Germinal center (tissue), 1 donor: ENCODE results near the gene MAD1L1.
A peak's percentile ranks its signal among the peaks of the same experiment; 100 is the strongest.

Source experiments
- DNase-seq: peaks from one replicate; pipeline ENCODE4 v3.0.0; 2012; ENCODE audit warnings: mixed read lengths, low spot score

The MAD1L1 gene

DNA sequence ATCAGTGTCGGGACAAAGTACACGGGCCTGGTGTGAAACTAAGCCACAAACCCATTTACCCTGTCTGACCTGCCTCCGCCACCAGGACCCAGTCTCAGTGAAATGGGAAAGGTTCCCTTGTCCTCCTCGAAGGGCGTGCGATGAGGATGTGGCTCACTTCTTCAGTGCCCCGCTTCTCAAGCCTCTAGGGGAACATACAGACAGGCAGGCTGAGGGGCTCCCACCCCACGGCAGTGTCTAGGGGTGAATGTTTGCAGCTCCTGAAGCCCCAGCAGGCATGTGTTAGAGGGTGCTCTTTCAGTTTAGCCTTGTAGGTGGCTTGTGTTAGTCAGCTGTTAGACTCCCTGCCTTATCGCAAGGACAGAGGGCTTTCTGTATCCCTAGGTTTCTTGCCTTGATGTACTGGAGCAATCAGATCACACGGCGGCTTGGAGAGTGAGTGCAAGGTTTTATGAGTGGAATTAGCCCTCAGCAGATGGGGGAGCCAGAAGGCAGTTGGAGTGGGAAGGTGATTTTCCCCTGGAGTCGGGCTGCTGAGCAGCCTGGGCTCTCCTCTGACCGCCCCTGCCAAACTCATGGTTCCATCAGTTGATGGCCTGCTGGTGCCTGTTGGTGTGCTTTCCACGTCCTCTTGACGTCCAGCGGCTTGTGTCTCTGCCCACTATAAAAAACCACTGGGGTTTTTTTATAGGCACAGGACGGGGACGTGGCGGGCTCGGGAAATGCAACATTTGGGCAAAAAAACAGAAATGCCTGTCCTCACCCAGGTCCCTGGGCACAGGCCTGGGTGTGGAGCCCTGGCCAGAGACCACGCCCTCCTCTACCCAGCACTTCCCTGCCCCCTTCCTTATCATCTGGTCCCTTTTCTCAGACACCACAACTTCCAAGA is 10.0 kb upstream of the MAD1L1 start:
- DNase-seq = peak; percentile 44

DNA sequence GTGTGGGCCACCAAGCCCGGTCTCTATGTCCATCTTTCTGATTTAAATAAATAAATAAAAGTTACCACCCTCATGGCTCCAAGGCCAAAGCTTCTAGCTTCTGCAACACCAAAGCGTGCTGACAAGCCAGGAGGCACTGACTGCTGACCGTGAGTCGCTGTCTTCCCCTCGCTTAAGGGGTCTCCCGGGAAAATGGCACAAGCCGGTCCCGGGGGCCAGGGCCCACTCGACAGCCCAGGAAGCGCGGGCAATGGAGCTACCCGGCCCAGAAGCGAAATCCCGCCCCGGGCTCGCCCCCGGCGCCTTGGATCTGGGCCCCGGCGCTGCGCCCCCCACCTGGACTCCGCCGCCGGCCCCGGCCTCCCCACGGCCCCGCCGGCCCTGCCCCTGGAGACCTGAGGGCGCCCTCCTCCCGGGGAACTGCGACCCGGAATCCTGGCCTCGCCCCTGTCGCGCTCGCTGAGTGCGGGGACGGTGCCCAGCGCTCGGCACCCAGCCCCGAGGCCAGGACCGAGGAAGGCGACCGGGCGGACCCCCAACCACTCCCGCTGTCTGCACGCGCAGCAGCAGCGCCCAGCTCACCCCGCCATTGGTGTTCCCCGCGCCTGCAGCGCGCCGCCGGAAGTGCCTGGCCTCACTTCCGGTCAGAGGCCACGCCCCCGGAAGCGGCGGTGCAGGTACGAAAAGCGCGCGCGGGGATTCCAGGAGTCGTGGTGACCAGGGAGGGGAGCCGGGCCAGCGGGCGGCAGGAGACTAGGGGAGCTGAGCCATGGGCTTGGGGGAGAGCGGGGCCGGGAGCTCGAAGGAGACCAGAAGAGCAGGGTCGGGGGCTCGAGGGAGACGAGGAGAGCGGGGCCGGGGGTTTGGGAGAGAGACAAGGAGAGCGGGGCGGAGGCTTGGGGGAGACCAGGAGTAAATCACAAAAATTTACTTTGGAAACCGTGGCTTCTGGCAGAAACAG is 9.1 kb upstream of the MAD1L1 start, which contains the start of the genes MRM2 and NUDT1:
Gene MRM2, minus strand, starts transcription at position 626 of the 961 bp plus-strand sequence. Its CDS starts 36 bp downstream, at position 590.
Gene NUDT1, plus strand, starts transcription at position 647 of the 961 bp plus-strand sequence. CDS start 2,349 bp downstream, outside the sequence.
- DNase-seq = peak; percentile 68

DNA sequence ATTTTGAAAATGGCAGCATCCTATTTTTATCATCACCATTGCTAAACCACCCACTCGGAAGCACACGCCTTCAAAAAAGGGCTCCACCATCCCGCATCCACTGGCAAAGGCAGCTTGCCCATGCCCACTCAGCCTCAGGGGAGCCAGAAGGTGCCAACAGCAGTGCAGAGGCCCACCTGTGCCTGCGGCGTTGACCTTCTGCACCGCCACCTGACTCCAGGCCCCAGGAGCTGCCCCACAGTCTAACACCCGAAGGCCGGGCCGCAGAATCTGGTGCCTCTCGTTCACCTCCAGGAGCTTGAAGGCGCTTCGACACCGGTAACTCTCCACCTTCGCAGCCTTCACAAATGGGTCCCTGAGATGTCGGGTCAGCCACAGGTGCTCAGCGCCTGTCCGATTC is 6.5 kb upstream of the MAD1L1 start:
- DNase-seq = no peak

DNA sequence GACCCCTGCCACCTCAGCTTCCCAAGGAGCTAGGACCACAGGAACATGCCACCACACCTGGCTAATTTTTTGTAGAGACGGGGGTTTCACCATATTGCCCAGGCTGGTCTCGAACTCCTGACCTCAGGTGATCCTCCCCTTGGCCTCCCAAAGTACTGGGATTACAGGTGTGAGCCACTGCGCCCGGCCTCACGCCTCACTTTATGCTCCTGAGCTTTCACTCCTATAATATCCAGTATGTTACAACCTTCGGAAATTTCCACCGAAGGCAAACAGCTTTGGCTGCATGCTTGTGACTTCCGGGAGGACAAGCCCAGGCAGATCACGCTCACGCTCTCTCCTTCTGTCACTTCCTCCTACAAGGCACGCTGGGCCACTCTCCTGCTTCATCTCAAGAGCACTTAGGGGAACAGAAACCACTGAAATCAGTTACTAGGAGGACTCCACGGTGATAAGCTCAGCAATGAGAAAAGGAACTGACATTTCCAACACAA is 4.4 kb upstream of the MAD1L1 start:
- peak; percentile 82 for DNase-seq

DNA sequence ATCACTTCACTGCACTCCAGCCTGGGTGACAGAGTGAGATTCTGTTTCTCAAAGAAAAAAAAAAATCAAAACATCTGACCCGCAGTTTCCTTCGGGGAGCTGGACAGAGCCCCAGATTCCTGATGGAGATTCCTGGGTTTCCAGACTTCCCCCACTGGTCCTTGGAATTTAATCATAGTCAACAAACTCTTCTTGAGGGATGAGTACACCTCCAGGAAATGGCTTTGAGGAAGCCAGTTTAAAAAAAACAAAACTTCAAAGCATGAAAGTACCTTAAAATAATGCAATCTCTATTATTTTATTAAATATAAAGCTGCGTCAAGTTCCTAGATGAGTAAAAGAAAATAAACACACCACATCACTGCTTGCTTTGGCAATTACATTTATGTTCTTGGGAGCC is 1.2 kb upstream of the MAD1L1 start:
- no peak for DNase-seq

DNA sequence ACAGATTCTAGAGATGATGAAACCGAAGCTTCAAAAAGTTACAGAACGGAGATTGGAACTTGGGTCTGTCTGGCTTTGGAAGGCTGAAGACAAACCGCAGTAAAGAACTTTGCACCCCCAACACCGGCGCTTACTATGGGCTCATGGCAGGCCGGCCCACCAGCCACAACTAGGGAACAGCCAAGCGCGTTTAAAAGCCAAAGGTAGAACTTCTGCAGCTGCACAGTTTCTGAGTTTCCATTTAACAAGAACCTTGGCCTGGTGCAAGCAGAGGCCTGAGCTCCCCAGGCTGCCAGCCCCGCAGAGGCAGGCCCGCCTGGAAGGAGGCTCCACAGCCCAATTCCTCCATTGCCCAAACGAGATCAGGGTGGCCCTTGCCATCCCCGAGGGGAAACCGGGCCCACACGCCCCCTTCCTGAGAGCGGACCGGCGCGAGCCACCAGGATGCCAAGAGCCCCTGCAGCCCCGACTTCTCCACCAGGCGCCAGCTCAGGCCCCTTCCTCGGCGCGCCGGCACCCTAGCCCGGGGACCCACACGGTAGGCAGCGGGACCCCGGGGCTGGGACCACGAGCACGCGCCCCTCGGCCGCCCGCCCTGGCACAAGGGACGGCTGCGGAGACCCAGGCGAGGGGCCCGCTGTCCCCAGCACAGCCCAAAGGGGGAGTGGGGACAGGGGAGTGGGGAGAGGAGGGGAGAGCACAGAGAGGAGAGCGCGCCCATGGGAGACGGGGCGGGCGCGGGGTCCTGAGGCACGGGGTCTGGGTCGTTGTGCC is 566 bp downstream of the MAD1L1 start:
- peak; percentile 65 for DNase-seq

DNA sequence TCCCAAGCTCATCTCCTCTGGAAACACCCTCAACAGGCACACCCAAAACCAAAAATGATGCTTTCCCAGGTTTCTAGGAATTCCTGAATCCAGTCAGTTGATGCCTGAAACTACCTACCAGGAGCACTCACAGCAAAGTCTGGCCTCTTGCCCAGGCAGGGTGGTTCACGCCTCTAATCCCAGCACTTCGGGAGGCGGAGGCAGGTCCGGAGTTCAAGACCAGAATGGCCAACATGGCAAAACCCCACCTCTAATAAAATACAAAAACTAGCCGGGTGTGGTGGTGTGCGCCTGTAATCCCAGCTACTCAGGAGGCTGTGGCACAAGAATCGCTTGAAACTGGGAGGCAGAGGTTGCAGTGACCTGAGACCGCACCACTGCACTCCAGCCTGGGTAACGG is 1.9 kb downstream of the MAD1L1 start:
- no peak for DNase-seq

DNA sequence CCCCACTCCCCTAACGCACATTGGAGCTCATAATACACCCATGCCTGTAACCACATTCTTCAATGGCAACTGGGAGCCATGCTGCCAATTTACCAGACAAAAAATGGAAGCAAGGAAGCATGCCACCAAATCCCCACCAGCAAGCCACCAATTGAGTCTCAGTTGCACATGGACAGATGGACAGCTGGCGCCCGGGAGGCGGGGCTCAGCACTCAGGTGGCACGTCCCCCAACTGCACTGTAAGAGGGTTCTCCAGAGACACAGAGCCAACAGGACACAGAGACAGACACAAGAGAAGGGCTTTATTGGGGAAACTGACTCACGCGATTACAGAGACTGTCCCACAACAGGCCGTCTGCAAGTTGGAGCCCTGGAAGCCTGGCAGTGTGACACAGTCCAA is 2.5 kb downstream of the MAD1L1 start:
- DNase-seq = no peak

DNA sequence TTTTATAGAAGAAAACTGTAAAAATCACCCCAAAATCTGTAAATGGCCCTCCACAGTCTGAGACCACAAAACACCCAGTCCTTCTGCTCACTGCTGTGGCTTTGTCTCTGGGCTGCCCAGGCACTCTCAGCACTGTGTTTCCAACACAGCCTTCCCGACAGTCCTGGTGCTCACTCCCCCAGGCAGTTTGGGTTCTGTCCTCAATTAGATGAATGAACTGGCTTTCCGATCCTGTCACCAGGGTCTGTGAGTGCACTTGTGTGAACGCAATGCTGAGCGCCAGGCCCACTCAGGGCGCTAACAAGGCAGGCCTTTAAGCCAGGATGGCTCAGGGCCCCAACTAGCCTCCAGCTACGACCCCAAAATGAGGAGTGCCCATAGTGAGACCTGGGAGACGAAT is 3.3 kb downstream of the MAD1L1 start:
- no peak for DNase-seq

DNA sequence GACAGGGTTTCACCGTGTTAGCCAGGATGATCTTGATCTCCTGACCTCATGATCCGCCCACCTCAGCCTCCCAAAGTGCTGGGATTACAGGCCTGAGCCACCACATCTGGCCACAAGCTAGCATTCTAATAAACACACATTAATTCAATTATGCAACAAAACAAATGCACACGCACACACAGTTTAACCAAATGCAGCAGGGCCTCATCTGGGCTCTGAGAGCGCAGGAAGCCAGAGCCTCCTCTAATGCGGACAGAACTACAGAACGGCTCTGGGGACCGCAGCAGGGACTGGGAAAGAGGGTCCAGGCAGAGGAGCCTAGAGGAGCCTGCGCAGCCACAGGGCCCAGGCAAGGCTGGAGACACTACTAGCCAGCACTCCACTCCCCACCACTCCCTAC is 3.8 kb downstream of the MAD1L1 start:
- no peak for DNase-seq

DNA sequence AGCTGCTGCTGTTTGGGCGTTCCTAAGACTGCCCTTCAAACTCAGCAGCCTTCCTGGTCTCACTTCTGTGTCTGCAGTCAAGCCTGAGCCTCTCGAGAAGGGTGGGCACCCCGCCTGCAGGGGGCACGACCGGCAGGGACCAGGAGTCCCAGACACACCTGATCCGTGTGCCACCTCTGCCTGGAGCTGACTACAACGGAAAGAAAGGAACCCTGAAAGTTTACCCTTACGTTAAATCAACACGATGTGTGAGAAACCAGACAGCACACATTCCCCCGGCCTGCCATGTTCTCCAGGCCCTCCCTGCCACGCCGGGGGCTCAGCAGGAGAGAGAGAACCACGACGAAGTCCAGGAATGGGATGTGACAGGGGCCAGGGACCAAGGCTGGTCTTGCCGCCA is 5.0 kb downstream of the MAD1L1 start:
- no peak for DNase-seq

DNA sequence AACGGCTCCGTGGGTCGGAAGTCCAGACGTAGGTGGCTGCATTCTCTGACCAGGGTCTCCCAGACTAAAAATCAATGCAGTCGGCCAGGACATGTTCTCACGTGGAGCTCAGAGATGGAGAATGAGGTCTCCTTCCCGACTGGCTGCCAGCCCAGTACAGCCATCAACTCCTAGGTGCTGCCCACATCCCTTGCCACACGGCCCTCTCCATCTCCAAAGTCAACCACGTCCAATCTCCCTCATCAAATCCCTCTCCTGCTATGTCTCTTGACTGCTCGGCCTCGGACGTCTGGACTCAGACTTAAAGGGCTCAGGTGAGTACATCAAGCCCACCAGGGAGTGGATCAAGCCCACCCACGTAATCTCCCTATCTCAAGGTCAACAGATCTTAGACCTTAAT is 6.9 kb downstream of the MAD1L1 start:
- DNase-seq = no peak

DNA sequence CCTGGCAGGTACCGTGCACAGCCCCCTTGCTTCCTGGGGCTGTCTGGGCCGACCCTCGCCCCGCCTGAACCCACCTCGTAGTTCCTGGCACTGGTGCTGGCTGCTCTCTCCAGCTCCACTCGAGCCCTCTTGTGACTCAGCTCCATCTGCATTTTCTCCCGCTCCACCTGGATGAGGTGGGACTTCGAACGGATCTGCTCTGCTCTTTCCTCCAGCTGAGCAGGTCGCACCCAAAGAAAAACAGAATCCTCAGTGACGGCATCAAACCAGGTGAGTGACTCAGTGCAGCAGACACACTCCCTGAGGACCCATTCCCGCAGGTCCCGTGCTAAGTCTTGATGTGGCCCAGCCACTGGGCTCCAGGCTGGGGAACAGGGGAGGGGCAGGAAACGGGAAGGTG is 7.4 kb downstream of the MAD1L1 start:
- no peak for DNase-seq

DNA sequence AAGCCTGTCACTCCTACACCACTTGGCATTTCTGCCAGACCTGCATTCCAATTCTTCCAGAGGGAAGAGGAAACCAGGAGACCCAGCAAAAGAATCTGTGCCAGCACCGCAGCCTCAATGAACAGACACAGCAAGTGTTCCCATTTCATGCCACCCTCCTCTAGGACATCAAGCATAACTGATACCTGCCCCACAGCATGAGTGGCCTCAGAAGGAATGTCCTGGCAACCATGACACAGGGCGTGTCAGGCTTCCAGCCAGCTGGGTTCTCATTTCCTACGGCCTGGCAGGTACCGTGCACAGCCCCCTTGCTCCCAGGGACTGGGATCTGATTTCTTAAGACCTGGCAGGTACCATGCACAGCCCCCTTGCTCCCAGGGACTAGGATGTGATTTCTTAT is 7.8 kb downstream of the MAD1L1 start:
- no peak for DNase-seq

DNA sequence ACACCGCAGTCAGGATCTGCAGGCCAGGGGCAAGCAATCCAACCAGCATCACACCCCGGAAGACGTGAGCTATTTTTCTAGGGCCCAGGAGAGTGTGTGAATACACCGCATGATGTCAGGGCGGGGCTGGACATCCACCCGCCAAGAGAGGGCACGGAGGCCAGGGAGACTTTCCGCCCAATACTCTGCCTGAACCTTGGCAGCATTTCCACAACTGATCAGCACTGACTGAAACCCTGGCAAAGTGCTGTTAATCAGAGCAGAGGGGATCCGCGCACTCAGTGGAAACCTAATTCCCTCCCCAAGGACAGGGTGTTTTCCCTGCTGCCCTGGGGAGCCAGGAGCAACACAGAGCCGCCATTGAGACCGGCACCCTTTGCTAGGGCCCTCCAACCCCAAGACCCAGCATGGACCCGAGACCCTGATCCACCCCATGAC is 8.2 kb downstream of the MAD1L1 start:
- no peak for DNase-seq

DNA sequence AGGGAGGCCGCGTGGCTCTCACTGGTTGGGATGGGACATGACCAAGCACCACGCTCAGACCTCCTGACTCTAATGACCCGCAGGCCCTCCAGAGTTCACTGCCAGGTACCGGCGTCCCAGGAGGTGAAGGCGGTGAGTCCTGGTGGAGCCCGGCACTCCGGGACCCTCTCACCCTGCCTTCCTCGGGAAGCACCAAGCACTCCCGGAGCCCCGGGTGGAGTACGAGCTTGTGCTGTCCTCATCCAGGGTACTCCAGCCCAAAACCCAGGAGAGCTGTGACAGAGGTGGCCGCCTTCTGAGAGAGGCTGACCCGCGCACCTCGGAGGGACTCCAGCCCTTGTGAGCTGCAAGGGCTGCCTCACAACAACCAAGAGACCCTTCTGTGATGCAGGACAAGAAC is 9.4 kb downstream of the MAD1L1 start:
- DNase-seq = no peak

DNA sequence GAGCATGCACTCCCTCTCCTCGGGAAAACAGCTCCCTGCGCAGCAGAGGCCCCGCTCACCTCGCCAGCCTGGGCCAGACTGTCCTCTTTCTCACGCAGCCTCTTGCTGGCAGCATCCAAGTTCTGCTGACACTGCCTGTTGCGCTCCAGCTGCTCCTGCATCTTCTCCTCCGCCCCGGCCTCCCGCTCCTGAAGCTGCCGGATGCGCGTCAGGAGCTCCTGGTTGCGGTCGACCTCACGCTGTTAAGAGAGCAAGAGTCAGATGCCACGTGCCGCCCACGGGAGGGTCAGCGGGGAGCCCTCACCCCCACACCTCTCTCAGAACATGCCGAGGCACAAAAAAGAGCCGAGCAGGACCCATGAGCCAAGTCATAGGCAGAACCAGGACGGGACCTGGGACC is 10.2 kb downstream of the MAD1L1 start:
- no peak for DNase-seq

DNA sequence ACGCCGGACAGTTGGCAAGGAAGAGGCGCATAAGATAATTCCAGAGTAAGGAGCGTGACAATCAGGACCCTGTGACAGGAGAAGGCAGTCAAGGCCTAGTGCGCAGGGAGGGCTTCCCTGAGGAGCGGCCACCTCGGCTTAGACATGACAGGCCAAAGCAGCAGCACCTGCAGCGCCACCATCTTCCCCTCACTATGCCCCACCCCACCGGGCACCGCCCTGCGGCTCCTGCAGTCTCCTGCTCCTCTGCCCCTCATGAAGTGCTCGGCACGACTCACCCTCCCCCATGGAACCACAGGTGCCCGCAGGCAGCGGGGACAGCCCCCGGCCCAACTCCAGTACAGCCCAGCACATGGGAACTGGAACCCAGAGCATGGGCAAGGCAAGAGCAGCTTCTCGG is 11.8 kb downstream of the MAD1L1 start:
- no peak for DNase-seq

DNA sequence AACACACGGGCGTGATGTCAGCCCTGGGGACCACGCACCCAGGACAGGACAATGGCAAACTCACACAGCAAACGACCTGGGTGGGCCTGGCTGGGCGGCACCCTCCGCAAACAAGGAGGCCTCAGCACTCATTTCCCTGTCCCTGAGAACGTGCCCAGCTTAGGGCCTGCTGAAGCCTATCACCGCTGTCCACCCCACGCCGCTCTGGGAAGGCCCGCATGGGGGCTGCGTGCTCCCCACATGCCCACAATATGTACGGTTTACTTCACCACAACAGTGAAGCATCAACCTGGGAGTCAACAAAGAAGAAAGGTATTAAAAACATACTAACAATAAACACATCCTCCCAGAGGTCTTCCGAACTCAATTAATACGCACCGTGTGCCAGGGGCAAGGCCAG is 12.2 kb downstream of the MAD1L1 start:
- DNase-seq = no peak

DNA sequence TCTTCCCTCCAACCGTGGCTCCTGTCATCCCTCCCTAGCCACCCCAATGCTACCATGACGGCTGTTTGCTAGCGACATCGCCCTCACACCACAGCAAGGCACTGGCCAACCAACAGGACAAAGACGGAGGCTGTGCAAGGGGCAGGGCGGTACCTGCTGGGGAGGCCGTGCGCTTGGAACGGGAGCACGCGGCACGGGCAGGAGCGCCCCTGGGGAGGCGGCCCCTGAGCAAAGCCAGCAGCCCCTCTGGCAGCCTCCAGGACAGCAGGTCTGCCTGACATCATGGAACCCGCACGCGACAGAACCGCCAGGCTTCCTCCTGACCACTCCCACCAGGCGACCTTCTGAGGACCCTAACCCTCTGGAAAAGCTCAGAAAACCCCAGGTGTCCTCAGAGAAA is 12.7 kb downstream of the MAD1L1 start:
- no peak for DNase-seq

DNA sequence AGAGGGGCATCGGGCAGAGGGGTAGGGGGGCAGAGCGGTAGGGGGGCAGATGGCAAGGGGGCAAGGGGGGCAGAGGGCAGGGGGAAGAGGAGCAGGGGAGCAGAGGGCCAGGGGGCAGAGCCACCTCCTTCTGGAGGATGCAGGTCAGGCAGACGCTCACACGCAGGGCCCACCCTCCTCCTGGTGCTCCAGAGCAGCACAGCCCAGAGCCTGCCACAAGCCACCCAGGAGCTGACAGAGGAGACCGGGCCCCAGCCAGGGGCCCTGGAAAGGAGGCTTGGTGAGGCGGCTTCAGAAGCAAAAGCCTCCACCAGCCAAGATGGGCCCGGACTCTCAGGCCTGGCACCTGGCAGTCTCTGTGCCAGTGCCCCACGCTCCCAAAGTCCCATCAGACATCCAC is 13.1 kb downstream of the MAD1L1 start:
- no peak for DNase-seq

DNA sequence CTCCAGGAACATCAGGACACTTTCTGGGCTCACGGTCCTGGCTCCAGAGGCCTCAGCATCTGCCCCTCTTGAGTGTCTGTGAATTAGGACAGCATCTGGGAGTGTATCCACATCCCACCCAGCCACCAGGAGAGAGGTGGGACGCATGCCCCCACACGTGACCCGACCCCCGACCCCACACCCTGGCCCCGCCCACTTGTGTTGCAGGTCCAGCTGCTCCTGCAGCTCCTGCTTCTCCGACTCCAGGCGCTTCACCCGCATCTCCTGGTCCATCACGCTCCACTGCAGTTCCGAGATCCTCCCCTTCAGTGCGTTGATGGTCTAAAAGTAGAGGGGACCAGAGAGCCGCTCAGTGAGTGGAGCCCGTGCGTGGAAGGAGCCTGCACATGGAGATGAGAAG is 13.6 kb downstream of the MAD1L1 start:
- no peak for DNase-seq
